ENCODE data around the gene SELENON. TPM values are rescaled to one million over a fixed set of nuclear protein-coding genes. Genes with fewer than 3 reads are reported as not detected.

Gene SELENON
- total RNA-seq, 1 experiment from 2014 or later: 38.6 TPM

GRCh38 chr1:25758466-25759070 lies 41.4 kb upstream of the SELENON start:
- intact Hi-C loops (cut with micrococcal nuclease): no loop called here

GRCh38 chr1:25760122-25760719 lies 39.8 kb upstream of the SELENON start:
- POLR2A ChIA-PET (ENCODE audit: unreplicated experiment): no interaction called here
- intact Hi-C loops (cut with micrococcal nuclease): no loop called here

More at GRCh38 chr1:25758466-25759070, 41.4 kb upstream of the SELENON start:
- Histone ChIP-seq H3K9me3 (ENCODE audit: low read length) (no peaks in the 10 kb centered on the region), H3K9ac (ENCODE audit: low read length) (no peak overlapping the region), H3K79me2 (ENCODE audit: low read length) (no peaks in the 10 kb centered on the region), H3K4me3 (ENCODE audit: low read length) (no peak overlapping the region), H3K4me2 (ENCODE audit: low read length) (no peak overlapping the region), H3K4me1 (ENCODE audit: insufficient read depth, low read length) (no peaks in the 10 kb centered on the region), H3K36me3 (ENCODE audit: low read depth, low read length) (no peaks in the 10 kb centered on the region), H4K20me1 (ENCODE audit: low read length) (no peaks in the 10 kb centered on the region), H2AFZ (ENCODE audit: low read length) (no peak overlapping the region), H3K9me2 (replicated peaks; ENCODE audit: low read length) (no peaks in the 10 kb centered on the region), H3K27ac (ENCODE audit: low read length) (no peak overlapping the region), H3K27me3 (ENCODE audit: low read length) (0 out of 2 replicates have a peak, but pooled peaks cover 4% of the 10 kb centered on the region), H3F3A (ENCODE audit: low read length, unreplicated experiment) (no peaks in the 10 kb centered on the region)
- TF ChIP-seq, protein P1, sequence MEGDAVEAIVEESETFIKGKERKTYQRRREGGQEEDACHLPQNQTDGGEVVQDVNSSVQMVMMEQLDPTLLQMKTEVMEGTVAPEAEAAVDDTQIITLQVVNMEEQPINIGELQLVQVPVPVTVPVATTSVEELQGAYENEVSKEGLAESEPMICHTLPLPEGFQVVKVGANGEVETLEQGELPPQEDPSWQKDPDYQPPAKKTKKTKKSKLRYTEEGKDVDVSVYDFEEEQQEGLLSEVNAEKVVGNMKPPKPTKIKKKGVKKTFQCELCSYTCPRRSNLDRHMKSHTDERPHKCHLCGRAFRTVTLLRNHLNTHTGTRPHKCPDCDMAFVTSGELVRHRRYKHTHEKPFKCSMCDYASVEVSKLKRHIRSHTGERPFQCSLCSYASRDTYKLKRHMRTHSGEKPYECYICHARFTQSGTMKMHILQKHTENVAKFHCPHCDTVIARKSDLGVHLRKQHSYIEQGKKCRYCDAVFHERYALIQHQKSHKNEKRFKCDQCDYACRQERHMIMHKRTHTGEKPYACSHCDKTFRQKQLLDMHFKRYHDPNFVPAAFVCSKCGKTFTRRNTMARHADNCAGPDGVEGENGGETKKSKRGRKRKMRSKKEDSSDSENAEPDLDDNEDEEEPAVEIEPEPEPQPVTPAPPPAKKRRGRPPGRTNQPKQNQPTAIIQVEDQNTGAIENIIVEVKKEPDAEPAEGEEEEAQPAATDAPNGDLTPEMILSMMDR (conservative IDR thresholded peaks at IDR 0.05; ENCODE audit: low read depth, low read length): no peak
- TF ChIP-seq EZH2 (IDR thresholded peaks at IDR 0.05; ENCODE audit: low read length, unreplicated experiment) (no peak), EZH2phosphoT487 (IDR thresholded peaks at IDR 0.05; ENCODE audit: borderline replicate concordance, low read length) (no peak)
- no TSS peak for BruUV-seq (replicated peaks)
- ChIA-PET POLR2A (ENCODE audit: unreplicated experiment) (interaction anchor here (0.6 to 0.7 kb wide), 2 partner anchors 130 to 1303 kb away, joined by 3 to 4 read pairs; no protein-coding TSS in a partner anchor), CTCF (no interaction called here)
- ATAC-seq (no peak), DNase-seq (no peak)

More at GRCh38 chr1:25760122-25760719, 39.8 kb upstream of the SELENON start:
- TF ChIP-seq EZH2 (IDR thresholded peaks at IDR 0.05; ENCODE audit: low read length, unreplicated experiment): no peak
- no peak for TF ChIP-seq EZH2phosphoT487 (IDR thresholded peaks at IDR 0.05; ENCODE audit: borderline replicate concordance, low read length)
- TF ChIP-seq, protein P1 (conservative IDR thresholded peaks at IDR 0.05; ENCODE audit: low read depth, low read length): no peak
- Histone ChIP-seq H3K4me3 (ENCODE audit: low read length) (no peak overlapping the region), H3K27me3 (ENCODE audit: low read length) (0 out of 2 replicates have a peak, but pooled peaks cover 4% of the 10 kb centered on the region), H3K9me2 (replicated peaks; ENCODE audit: low read length) (no peaks in the 10 kb centered on the region), H4K20me1 (ENCODE audit: low read length) (no peaks in the 10 kb centered on the region), H3K9me3 (ENCODE audit: low read length) (no peaks in the 10 kb centered on the region), H3K79me2 (ENCODE audit: low read length) (no peaks in the 10 kb centered on the region), H3K4me2 (ENCODE audit: low read length) (no peak overlapping the region), H3K36me3 (ENCODE audit: low read depth, low read length) (no peaks in the 10 kb centered on the region), H3F3A (ENCODE audit: low read length, unreplicated experiment) (no peaks in the 10 kb centered on the region), H2AFZ (ENCODE audit: low read length) (no peak overlapping the region), H3K9ac (ENCODE audit: low read length) (no peak overlapping the region), H3K4me1 (ENCODE audit: insufficient read depth, low read length) (no peaks in the 10 kb centered on the region), H3K27ac (ENCODE audit: low read length) (no peak overlapping the region)
- ATAC-seq: no peak
- CTCF ChIA-PET: no interaction called here
- DNase-seq: no peak
- BruUV-seq (replicated peaks): no TSS peak

Data from PC-3 (cell line).